HG02981 (cell line): ENCODE data around the gene TMEM252.

ENCODE experiments used
- ATAC-seq: cut with Tn5 transposase; IDR thresholded peaks from one replicate; pipeline ENCODE4 v1.9.1; 2021; ENCODE audit warnings: mild to moderate bottlenecking, moderate library complexity; ENCODE audit not compliant: unreplicated experiment

TMEM252 gene, protein sequence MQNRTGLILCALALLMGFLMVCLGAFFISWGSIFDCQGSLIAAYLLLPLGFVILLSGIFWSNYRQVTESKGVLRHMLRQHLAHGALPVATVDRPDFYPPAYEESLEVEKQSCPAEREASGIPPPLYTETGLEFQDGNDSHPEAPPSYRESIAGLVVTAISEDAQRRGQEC

DNA sequence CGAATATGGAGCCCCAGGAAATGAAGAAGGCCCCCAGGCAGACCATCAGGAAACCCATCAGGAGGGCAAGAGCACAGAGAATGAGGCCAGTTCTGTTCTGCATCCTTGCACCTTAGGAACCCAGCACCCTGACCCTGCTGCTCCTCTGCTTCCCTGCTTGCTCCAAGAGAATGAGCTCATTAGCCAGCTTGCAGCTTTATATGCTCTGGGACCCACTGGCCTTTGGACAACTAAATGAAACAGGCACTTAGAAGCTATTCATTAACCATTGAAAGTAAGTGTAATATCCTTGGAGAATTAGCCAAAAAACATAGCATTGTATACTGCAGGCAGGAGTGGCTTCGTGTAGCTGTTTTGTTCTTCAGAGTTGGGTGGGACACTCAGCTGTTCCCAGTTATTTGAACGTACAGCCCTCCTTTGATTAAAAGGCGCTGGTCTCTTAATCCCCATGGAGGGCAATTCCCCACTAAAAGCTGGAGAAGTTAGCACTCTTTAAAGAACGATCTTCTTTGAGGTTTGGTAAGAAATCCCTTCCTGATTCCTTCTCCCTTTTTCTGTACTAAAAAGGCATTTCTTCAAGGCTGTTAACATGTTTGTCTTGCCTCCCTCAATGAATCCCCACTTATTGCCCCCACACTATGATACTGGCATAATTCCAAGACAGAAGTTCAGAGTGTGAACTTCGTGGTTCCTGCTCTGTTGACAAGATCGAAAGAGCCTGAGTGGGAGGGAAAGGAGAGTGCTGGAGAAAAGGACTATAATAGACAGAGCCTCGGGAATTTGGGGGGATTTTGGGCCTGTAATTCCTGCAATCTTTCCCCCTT, at the start of gene TMEM252:
Gene TMEM252, minus strand, starts transcription at position 172 of the 824 bp plus-strand sequence. Its CDS starts 69 bp downstream, at position 103.
- ATAC-seq = no peak

DNA sequence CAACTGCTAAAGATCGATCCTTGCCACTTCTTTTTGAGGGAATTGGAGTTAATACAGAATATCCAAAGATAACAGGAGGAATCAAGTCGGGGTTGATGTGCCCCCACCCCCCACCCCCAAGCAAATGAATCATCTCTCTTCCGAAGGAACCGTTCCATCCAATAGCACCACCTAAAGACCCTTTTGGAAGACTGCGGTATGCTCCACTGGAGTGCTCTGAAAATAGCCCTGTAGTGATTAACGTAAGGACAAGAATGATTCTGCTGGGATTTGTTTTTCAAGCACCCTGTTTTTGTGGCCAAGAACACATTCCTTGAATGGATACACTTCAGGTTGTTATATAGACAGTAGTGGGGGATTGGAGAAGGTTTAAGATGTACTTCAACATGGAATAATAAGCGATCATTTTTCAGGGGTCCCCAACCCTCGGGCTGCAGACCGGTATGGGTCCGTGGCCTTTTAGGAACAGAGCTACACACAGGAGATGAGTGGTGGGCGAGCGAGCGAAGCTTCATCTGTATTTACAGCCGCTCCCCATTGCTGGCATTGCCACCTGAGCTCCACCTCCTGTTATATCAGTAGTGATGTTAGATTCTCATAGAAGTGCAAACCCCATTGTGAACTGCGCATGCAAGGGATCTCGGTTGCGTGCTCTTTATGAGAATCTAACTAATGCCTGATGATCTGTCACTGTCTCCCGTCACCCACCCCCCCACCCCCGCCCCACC, 44.5 kb upstream of the TMEM252 start:
- no peak for ATAC-seq

DNA sequence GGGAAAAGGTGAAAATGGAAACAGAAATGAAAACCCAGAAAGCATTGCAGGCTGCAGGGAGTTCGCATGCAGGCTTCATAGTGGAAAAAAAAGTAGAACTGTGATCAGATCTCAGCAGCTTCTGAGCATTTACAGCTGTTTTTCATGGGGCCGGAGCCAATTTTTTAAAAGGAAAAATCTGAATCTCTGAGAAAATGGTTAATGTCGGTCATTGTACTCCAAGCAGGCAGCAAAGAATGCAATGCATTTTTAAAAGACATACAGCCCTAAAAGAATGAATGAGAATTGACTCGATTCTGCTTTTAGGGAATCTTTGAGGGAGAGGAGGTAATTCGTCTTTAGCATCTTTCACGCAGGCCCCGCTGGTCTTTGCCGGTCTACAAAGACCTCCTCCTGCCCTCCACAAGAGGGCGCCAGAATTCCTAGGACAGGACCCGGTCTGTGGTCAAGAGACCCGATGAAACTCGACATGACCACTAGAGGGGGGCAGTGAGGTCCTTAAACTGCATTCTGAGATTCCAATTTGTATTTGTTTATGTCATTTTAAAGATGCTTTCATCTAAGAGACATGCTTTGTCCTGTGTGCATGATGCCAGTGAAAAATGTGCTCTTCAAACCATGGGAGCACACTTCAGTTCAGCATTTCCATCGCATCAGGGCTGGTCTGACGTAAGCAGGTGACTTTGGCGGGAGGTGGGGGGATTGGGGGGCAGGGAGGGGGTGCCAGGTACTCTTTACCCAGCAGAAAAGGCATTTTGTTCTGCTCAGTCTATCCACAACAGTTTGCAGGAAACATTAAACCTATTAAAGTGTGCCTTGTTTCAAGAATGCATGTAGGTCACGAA, 43.7 kb upstream of the TMEM252 start:
- peak; percentile 91 for ATAC-seq

DNA sequence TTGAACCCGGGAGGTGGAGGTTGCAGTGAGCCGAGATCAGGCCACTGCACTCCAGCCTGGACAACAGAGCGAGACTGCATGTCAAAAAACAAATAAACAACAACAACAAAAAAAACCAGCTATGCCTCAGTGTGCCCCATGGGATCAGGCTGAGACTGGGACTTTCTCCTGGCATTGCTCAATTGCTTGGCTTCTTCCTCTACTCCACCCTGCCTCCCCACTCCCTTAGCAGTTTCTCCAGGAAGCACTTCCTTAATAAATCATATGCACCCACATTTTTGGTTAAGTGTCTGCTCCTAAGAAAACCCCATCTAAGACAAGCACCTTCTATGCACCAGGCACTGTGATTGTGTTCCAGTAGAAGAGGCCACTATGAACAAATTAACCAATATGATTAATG, 41.0 kb upstream of the TMEM252 start:
- no peak for ATAC-seq

DNA sequence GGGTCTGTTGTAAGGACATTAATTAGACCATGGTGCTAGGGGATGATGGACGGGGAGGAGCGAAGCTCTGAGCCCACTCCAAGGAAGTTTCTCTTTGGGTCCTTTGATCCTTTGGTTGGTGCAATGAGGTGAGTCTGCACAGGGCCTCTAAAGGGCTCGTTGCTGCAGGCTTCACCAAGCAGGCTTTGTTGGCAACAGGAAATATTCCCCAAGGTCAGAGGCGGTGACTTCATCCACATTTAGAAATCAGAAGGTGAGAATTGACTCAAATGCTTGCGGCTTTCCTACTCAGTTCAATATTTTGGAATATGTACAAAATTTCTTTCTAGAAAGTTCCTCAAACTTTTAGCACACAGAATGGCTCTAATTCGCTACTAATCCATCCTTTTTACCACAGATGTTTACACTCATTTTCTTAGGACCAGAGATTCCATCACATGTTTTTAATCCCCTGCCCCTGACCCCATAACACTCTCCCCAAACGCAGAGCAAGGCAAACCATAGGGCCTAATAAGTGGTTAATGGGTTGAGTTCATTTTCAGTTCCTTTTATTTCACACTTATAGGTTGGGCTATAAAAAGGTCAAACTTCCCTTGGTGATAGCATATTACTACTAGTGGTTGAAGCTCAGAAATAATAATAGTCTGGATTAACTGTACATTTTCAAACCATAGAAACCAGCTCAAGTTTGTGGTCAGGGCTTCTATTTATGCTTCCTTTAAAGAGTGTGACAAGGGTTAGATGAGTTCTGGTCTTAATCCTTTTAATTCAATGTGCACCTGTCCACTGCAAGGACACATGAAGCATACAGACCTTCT, 37.3 kb upstream of the TMEM252 start:
- ATAC-seq = peak; percentile 89

DNA sequence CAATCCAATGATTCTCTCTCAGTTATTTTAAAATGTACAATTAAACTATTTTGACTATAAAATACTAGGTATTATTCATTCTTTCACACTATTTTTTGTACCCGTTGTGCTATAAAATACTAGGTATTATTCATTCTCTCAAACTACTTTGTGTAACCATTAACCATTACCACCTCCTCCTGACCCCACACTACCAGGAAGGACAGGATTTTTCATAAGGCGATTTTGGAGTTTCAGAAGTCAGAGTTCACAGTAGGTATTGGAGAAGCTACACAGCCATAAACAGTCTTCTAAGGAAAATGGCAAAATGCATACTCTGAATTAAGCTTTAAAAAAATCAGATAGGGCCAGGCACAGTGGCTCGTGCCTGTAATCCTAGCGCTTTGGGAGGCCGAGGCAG, 35.1 kb upstream of the TMEM252 start:
- no peak for ATAC-seq

DNA sequence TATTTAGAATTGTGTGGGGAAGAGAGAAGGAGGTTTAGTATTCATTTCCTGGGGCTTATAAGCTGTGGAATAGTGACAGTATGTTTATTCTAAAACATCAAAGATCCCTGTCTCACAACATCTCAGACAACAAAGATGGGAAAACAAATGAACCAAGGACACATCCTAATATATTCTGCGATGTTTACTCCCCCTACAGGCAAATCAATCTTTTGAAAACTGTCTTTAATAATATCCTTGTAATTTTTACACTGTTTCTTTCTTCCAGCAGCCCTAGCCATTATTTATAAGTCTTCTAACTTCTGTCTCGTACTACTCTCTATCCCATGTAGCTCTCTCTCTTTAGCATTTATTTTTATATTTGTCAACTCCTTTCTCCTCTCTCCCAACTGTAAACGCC, 33.5 kb upstream of the TMEM252 start:
- ATAC-seq = no peak

DNA sequence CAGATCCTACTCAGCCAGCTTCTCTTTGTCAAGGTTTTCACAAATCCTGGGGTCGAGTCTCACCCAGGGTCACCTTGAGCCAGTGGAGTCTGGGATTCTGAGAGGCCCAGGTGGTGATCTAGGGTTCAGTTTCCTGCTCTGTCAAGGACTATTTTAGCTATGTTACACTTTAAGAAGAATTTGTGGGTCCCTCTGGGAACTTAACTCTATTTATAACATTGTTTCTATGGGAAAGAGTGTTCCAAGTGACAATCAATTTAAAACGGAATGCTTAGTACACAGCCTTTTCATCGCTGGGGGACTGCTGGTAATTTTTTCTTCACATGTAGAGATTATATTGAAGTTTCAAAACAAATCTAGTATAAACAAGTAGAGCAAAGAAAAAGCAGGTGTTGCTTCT, 26.9 kb upstream of the TMEM252 start:
- ATAC-seq = no peak

DNA sequence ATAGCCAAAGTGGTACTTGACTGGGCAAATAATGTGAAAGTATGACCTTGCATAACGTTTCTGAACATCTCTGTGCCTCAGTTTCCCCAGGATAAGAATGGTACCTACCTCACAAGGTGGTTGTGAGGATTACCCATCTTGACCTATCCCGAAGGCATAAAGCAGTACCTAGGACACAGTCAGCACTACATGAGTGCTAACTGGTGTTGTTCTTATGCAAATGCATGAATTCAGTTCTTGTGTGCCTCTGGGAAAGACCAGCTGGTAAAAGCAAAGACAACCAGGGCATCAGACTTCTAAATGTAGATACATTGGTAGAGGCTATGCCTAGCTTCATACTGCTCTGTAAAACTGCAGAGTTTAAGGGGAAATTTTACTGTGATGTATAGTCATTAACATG, 21.8 kb upstream of the TMEM252 start:
- ATAC-seq = no peak

DNA sequence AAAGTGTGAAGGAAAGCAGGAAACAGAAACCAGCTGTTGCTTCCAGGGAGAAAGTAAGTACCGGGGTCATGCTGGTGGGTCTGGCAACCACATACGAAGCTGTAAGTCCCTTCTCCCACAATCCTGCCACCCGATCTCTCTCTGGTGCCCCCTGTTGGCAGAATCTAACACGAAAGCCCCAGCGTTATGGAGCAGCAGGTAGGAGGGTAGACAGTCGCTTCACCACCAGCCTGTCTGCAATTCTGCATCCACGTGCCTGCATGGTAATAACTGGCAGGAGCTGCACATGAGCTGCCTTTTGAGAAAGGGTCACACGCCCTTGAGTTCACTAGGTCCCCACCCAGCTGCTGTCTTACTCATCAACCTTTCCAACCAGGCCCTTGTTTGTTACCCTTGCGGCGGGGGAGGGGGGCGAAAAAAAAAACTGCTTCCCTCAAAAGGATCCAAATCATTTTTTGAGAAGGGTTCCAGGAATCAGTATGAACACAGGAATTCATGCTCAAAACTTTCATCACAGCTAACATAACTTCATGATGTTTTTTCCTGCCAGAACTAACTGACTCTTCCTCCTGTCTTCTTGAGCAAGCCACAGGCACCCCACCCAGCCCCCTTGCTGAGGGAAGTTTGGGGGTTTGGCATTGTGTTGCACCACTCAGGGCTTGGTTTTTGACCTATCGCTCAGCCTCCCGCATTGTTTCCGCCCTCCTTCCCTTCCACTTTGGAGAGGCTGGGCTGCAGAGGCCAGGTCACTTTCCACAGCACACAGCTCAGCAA, 19.6 kb upstream of the TMEM252 start:
- ATAC-seq = no peak

DNA sequence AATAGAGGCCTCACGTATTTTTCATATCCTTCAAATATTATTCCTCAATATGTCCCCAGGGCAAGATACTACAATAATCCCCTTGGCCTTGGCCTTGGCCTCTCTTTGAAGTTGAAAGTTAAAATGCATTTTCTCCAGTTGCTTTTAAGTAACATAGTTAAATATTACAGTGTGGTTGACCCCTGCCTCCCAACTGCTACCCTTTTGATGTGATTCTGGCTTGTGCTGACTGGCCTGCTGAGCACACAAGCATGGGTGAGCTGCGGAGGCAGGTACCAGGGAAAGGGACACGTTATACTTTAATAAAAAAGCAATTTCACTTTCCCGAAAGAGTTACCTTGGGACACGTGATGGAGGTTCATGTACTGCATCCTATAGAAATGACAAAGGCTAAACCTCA, 17.9 kb upstream of the TMEM252 start:
- no peak for ATAC-seq

DNA sequence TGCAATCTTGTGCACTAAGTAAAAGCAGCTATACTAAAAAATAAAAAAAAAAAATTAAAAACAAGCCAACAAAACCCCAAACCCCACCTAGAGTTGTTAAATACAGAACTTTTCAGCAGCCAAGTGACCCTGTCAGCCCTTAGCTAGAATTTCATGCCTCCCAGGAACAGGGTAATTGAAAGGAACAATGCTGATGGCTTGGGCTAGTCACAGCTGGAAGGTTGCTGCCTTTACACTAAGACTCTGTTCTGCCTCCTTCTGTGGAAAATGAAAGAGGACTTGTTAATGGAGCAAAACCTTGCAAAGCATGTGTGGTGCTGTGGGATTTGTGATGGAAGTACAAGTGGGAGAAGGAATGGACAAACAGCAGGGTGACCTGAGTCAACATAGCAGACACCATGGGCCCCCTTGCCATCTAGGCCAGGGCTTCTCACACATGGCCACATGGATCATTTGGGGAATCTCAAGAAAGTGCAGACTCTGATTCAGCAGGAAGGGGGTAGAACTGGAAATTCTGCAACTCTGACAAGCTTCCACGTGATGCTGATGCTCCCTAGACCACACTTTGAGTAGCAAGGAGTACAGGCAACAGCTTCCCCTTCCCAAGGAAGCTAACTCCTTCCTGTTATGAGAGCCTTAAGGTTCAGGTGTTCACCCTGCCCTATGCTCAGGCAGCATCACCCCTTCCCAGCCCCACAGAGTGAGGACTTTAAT, 14.9 kb upstream of the TMEM252 start:
- no peak for ATAC-seq

DNA sequence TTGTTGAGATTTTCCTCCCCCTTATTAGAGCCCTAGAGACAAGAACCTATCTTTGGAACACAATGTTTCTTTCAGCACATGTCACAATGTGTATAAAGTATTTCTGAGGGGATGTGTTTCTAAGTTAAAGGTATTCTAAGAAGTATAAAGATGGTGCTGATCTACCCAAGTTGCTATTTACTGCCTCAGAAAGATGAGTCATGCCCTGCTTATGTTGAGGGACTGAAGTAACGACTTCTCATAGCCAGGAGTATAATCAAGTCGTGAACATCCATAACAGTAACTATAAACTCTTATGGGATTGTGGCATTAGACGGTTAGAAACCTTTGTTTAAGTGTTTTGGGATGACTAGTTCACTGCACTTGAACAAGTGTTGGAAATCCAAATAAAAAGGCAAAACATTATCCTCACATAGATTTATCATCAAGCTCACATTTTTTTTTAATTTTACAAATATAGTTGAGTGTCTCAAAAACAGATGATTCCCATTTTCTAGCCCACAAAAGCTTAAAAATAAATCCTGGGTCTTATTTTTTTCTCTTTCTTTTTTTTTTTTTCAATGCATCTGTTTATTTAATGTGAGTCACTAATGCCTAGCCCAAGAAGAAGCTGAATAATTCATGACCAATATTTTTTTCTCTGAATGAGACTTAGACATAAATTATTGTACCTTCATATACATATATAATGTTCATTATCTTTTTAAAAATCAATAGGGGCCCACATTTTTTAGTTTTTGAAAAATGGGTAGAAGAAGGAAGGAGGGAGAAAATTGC, 12.2 kb upstream of the TMEM252 start:
- no peak for ATAC-seq

DNA sequence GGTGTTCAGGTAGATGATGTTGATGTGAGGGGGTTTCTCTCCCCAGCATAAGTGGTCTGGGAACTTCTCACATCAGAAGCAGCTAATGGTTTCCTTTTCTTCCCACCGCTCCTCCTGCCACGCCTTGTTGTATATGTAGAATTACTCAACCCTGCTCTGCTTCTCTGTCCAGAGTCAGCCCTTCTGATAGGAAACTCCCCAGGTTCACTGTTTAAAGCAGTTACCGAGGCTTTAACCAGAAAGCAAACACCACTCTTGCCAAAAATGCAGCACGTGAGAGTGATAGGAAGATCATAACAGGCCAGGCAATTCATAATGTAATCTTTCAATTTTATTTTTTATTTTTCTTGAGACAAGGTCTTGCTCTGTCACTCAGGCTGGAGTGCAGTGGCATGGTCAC, 10.5 kb upstream of the TMEM252 start:
- no peak for ATAC-seq

DNA sequence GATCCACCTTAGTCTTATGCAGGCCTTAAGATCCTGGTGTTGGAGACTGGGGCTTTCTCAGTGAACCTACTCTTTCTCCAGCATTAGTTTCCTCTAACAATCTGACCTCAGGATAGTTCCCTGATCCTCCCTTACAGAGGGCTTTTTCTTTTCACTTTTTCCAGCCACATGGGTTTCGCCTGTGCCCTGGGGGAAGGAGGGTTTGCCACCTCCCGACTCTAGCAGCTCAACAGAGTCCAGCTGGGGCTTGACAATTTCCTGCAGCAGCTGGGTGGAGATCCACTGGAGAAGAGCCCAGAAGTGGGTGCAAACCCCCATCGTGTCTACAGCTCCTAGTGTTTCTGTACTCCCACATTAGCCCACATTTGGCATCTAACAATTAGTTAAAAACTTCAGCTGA, 7.6 kb upstream of the TMEM252 start:
- no peak for ATAC-seq

DNA sequence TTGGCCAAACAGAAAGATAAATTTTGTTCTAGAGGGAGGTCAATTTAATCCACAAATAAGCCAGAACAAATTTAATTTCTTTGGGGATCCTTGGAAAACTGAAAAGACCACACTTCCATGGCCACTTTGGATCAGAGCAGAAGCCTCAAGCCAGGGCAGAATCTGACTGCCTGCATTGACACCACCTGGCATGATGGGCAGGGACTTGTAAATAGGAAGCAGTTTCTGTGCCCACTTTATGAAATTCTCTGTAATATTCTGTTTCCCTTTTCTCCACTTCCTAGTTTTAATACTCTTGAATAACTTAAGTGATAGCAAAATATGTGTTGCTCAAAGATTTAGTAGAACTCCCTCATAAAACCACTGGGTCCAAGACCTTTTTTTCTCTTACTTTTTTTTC, 6.7 kb upstream of the TMEM252 start:
- ATAC-seq = no peak

DNA sequence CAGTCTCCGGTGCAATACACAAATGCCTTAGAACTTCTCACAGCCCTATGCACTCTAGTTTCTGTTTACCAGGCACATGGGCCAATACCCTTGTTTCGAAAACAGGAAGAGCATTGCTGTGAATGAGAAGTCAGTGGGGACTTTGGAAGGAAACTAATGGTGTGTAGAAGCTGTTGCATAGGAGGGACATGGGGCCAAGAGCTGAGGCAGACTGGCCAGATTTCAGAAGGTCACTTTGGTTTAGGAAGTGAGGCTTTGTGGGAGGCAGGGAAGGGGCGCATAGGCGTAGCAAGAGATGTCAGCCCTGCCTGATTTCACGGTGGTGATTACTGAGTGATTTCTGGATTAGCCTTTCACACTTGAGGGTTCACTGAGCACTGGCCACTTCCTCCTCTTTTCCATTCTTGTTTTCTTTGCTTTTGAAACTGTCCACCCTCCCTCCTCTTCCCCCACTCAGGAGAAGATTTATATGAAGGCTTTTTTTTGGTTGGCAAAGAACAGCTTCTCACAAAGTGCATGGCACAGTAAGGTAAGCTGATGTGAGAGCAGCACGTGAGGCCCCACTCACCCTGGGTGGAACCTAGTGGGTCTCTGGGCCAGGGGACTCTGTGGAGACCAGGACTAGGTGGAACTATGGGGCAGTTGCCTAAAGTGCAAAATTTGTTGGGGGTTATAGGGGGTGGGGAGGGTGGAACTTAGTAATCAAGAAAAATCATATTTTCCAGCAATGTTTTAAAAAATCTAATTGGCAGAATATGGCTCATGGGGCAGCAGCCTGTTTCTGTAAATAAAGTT, 6.1 kb upstream of the TMEM252 start:
- peak; percentile 83 for ATAC-seq
